ENCODE data around the gene CDRT4. TPM values are rescaled to one million over a fixed set of nuclear protein-coding genes. Genes with fewer than 3 reads are reported as not detected.

CDRT4 gene
- total RNA-seq, 2 experiments from 2014 or later = 1.0 TPM

- H3K36me3 Mint-ChIP-seq (ENCODE audit: low read depth) = no peaks in the 10 kb centered on the region
- no peaks in the 10 kb centered on the region for H3K4me1 Mint-ChIP-seq (ENCODE audit: low read depth)
- CTCF ChIA-PET = interaction anchor here (0.6 kb wide), 1 partner anchor 330 kb away, joined by 3 read pairs; no protein-coding TSS in a partner anchor
- no peak overlapping the region for H3K27ac Mint-ChIP-seq
- H3K9me3 Mint-ChIP-seq = no peaks in the 10 kb centered on the region
- no peak overlapping the region for H3K4me3 Mint-ChIP-seq
- DNase-seq = no peak
- intact Hi-C loops (cut with micrococcal nuclease) = no loop called here
- H3K27me3 Mint-ChIP-seq (ENCODE audit: low read depth) = peaks cover 15% of the 10 kb centered on the region
These were observed 78.9 kb downstream of the CDRT4 start for GRCh38 chr17:15388356-15389041.

DNA sequence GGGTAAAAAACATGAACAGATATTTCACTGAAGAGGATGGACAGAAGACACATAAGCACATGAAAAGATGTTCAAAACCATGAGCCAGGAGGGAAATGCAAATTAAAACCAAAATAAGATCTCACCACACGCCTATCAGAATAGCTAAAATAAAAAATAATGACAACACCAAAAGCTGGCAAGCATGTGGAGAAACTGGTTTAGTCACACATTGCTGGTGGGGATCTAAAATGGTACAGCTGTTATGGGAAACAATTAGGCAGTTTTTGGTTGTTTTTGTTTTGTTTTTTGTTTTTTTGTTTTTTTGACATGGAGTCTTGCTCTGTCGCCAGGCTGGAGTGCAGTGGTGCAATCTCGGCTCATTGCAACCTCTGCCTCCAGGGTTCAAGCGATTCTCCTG, 81.3 kb downstream of the CDRT4 start:
- H3K27me3 Mint-ChIP-seq (ENCODE audit: low read depth) = peaks cover 18% of the 10 kb centered on the region
- no peaks in the 10 kb centered on the region for H3K9me3 Mint-ChIP-seq
- H3K36me3 Mint-ChIP-seq (ENCODE audit: low read depth) = no peaks in the 10 kb centered on the region
- no peak overlapping the region for H3K4me3 Mint-ChIP-seq
- H3K4me1 Mint-ChIP-seq (ENCODE audit: low read depth) = no peaks in the 10 kb centered on the region
- no peak for DNase-seq
- no peak overlapping the region for H3K27ac Mint-ChIP-seq
- CTCF ChIA-PET = interaction anchor here (0.7 kb wide), 1 partner anchor 88 kb away, joined by 4 read pairs; no protein-coding TSS in a partner anchor
- intact Hi-C loops (cut with micrococcal nuclease) = no loop called here

Other genes starting within 250 kb of the CDRT4 start
- under 1 TPM in 1 of 2 experiments, not detected in 1; 0.12 TPM for gene PMP22, start 202.3 kb downstream of the CDRT4 start, total RNA-seq
- not detected for gene TEKT3, start 126.0 kb downstream of the CDRT4 start, total RNA-seq
- gene TVP23C, start 95.9 kb upstream of the CDRT4 start, total RNA-seq = 1 to 10 TPM; 6.5 TPM
- gene FBXW10B, start 152.1 kb upstream of the CDRT4 start, total RNA-seq = under 1 TPM in 1 of 2 experiments, not detected in 1; 0.38 TPM
- 10 to 100 TPM in 1 of 2 experiments, 1 to 10 TPM in 1; 10.0 to 10.4 TPM for gene TRIM16, start 216.7 kb upstream of the CDRT4 start, total RNA-seq
- 10 to 100 TPM; 20.4 to 26.8 TPM for gene ZNF286A, start 232.1 kb upstream of the CDRT4 start, total RNA-seq

All from activated naive CD4-positive, alpha-beta T cell treated with anti-CD3 and anti-CD28 coated beads for 36 hours (primary cell).